Karpas-422 (cell line): Measurements from ENCODE around the gene UNC13C. TPM values are rescaled to one million over a fixed set of nuclear protein-coding genes. Genes with fewer than 3 reads are reported as not detected.

ENCODE experiments used
- DNase-seq: peaks from one replicate; pipeline ENCODE4 v3.0.0-alpha.2; 2015
- H2AFZ ChIP-seq: fragments of 200-600 bp; sonication (generic); 2 replicates; pipeline ENCODE4 v1.6.1; 2014; ENCODE audit warnings: antibody characterized with exemption, low read length, mixed read lengths
- H3K27ac ChIP-seq: fragments of 200-600 bp; sonication (generic); 2 replicates; pipeline ENCODE4 v1.5.1; 2014; ENCODE audit warnings: mild to moderate bottlenecking, low read length, moderate library complexity
- H3K27me3 ChIP-seq: fragments of 200-600 bp; sonication (generic); 2 replicates; pipeline ENCODE4 v1.6.1; 2014; ENCODE audit warnings: low read length, mixed read lengths
- H3K36me3 ChIP-seq: fragments of 200-600 bp; sonication (generic); 2 replicates; pipeline ENCODE4 v1.6.1; 2014; ENCODE audit warnings: low read length, mixed read lengths; ENCODE audit not compliant: insufficient read depth
- H3K4me1 ChIP-seq: fragments of 200-600 bp; sonication (generic); 2 replicates; pipeline ENCODE4 v1.6.1; 2014; ENCODE audit warnings: mild to moderate bottlenecking, low read length, mixed read lengths
- H3K4me2 ChIP-seq: fragments of 200-600 bp; sonication (generic); 2 replicates; pipeline ENCODE4 v1.6.1; 2014; ENCODE audit warnings: low read length, low read depth, mild to moderate bottlenecking; ENCODE audit not compliant: poor library complexity, severe bottlenecking
- H3K4me3 ChIP-seq: fragments of 200-600 bp; sonication (generic); 2 replicates; pipeline ENCODE4 v1.5.1; 2014; ENCODE audit warnings: mild to moderate bottlenecking, antibody characterized with exemption, low read length, mixed read lengths
- H3K79me2 ChIP-seq: fragments of 200-600 bp; sonication (generic); 2 replicates; pipeline ENCODE4 v1.6.1; 2014; ENCODE audit warnings: mild to moderate bottlenecking, low read length, mixed read lengths
- H3K9ac ChIP-seq: fragments of 200-600 bp; sonication (generic); 2 replicates; pipeline ENCODE4 v1.6.0; 2014; ENCODE audit warnings: low read length
- H3K9me2 ChIP-seq: fragments of 200-600 bp; sonication (generic), shearing (Covaris generic); replicated peaks from 2 replicates; pipeline ENCODE4 v1.6.0; 2014; ENCODE audit warnings: mild to moderate bottlenecking, low read length, moderate library complexity; ENCODE audit not compliant: insufficient read depth
- H3K9me3 ChIP-seq: fragments of 300-700, 200-600 bp; sonication (generic); 2 replicates; pipeline ENCODE4 v1.6.1; 2014; ENCODE audit warnings: low read length, mixed read lengths
- H4K20me1 ChIP-seq: fragments of 200-600 bp; sonication (generic); 2 replicates; pipeline ENCODE4 v1.6.1; 2014; ENCODE audit warnings: mild to moderate bottlenecking, antibody characterized with exemption, low read length, low read depth; ENCODE audit not compliant: insufficient read depth
- total RNA-seq: library from RNA; depleted of rRNA; stranded (reverse); fragments of >200 nt; shearing (Covaris generic); gene quantifications from 2 replicates; pipeline ENCODE4 v1.2.3, GENCODE V29; 2014; ENCODE audit warnings: low replicate concordance

UNC13C gene
- total RNA-seq, 1 experiment from 2014 or later = not detected

DNA sequence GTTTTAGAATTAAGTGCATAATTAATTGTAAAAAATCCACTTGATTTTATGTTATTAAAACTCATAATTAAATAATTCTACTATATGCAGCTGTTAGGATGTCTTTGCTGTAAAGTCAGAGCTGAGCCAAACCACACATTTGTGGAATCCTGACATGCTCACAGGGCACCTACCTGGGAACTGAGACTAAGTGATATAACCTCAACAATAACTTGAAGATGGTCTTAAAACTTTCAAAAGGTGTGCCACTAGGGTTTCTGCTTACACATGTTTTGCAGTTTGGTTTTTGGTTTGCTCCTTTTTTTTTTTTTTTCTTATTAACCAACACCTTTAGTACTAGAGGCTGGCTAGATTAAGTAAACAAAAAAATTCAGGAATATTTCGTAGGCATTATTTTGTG lies 549.8 kb downstream of the UNC13C start:
- no peak overlapping the region for H3K27ac ChIP-seq
- no peak overlapping the region for H3K4me3 ChIP-seq
- H3K9me2 ChIP-seq = no peaks in the 10 kb centered on the region
- no peaks in the 10 kb centered on the region for H3K36me3 ChIP-seq
- H3K9me3 ChIP-seq = peaks cover 10% of the 10 kb centered on the region
- no peak overlapping the region for H2AFZ ChIP-seq
- no peak for DNase-seq
- no peaks in the 10 kb centered on the region for H3K4me1 ChIP-seq
- H3K9ac ChIP-seq = no peak overlapping the region
- no peaks in the 10 kb centered on the region for H3K27me3 ChIP-seq
- no peak overlapping the region for H3K4me2 ChIP-seq
- H3K79me2 ChIP-seq = no peaks in the 10 kb centered on the region
- H4K20me1 ChIP-seq = no peaks in the 10 kb centered on the region

- no peaks in the 10 kb centered on the region for H3K4me1 ChIP-seq
- no peak for DNase-seq
- peaks cover 4% of the 10 kb centered on the region for H3K9me3 ChIP-seq
- H3K27ac ChIP-seq = no peak overlapping the region
- no peaks in the 10 kb centered on the region for H4K20me1 ChIP-seq
- no peaks in the 10 kb centered on the region for H3K36me3 ChIP-seq
- H3K27me3 ChIP-seq = no peaks in the 10 kb centered on the region
- H2AFZ ChIP-seq = no peak overlapping the region
- H3K4me2 ChIP-seq = no peak overlapping the region
- no peak overlapping the region for H3K4me3 ChIP-seq
- H3K9me2 ChIP-seq = no peaks in the 10 kb centered on the region
- H3K9ac ChIP-seq = no peak overlapping the region
- no peaks in the 10 kb centered on the region for H3K79me2 ChIP-seq
Observed at GRCh38 chr15:54540721-54541120, 562.5 kb downstream of the UNC13C start.

DNA sequence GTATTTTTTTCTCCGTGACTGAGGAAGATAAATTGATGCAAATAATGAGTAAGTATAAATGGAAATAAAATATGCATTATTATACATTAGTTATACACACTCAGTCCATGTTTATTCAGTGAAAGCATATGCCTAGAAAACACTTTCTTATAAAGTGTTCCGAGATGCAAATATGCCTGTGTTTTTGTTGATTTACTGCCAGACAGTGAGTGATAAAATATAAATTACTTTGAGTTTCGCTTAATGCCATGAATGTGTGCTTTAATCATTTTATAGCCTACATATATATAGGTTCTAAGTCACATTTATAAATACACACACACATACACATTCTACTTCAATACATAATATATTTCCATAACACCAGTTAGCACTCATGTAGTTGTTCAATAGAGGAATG lies 569.2 kb downstream of the UNC13C start:
- H2AFZ ChIP-seq = no peak overlapping the region
- no peak overlapping the region for H3K4me3 ChIP-seq
- H3K9me2 ChIP-seq = no peaks in the 10 kb centered on the region
- H3K9me3 ChIP-seq = no peaks in the 10 kb centered on the region
- H3K79me2 ChIP-seq = no peaks in the 10 kb centered on the region
- no peak overlapping the region for H3K27ac ChIP-seq
- no peaks in the 10 kb centered on the region for H4K20me1 ChIP-seq
- H3K4me2 ChIP-seq = no peak overlapping the region
- H3K27me3 ChIP-seq = no peaks in the 10 kb centered on the region
- DNase-seq = no peak
- H3K4me1 ChIP-seq = no peaks in the 10 kb centered on the region
- H3K36me3 ChIP-seq = no peaks in the 10 kb centered on the region
- no peak overlapping the region for H3K9ac ChIP-seq

- no peaks in the 10 kb centered on the region for H3K9me2 ChIP-seq
- no peak overlapping the region for H2AFZ ChIP-seq
- no peaks in the 10 kb centered on the region for H3K9me3 ChIP-seq
- no peak overlapping the region for H3K4me3 ChIP-seq
- no peak overlapping the region for H3K9ac ChIP-seq
- H4K20me1 ChIP-seq = no peaks in the 10 kb centered on the region
- no peak overlapping the region for H3K27ac ChIP-seq
- no peak for DNase-seq
- no peak overlapping the region for H3K4me2 ChIP-seq
- H3K79me2 ChIP-seq = no peaks in the 10 kb centered on the region
- no peaks in the 10 kb centered on the region for H3K4me1 ChIP-seq
- H3K36me3 ChIP-seq = no peaks in the 10 kb centered on the region
- H3K27me3 ChIP-seq = no peaks in the 10 kb centered on the region
Observed at GRCh38 chr15:54550954-54551353, 572.7 kb downstream of the UNC13C start.

DNA sequence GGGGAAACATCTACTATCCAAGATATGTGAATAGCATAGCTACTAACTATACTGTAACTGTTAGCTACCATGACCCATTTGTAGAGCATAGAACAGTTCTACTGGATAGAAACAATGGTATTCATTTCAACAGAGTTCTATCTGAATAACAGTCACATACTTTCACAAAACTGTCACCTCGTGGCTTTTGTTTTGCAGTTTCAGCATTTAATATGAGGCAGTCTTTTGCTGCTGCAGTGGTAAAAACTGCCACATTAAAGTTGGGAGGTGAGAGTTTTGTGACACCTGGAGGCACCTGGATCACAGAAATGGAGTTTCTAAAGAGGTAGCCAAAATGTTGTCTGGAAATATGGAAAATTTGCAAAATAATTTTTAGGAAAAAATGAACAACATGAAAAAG lies 578.0 kb downstream of the UNC13C start:
- DNase-seq = no peak
- no peak overlapping the region for H3K4me2 ChIP-seq
- no peak overlapping the region for H3K4me3 ChIP-seq
- H3K79me2 ChIP-seq = no peaks in the 10 kb centered on the region
- no peaks in the 10 kb centered on the region for H4K20me1 ChIP-seq
- H3K27me3 ChIP-seq = no peaks in the 10 kb centered on the region
- no peaks in the 10 kb centered on the region for H3K36me3 ChIP-seq
- H3K9ac ChIP-seq = no peak overlapping the region
- 0 out of 2 replicates have a peak, but pooled peaks cover 4% of the 10 kb centered on the region for H3K9me3 ChIP-seq
- no peaks in the 10 kb centered on the region for H3K9me2 ChIP-seq
- no peak overlapping the region for H3K27ac ChIP-seq
- no peak overlapping the region for H2AFZ ChIP-seq
- no peaks in the 10 kb centered on the region for H3K4me1 ChIP-seq

- no peak overlapping the region for H3K27ac ChIP-seq
- H3K27me3 ChIP-seq = no peaks in the 10 kb centered on the region
- no peak overlapping the region for H2AFZ ChIP-seq
- no peaks in the 10 kb centered on the region for H3K36me3 ChIP-seq
- H3K4me3 ChIP-seq = no peak overlapping the region
- no peak overlapping the region for H3K4me2 ChIP-seq
- DNase-seq = no peak
- H3K79me2 ChIP-seq = no peaks in the 10 kb centered on the region
- 0 out of 2 replicates have a peak, but pooled peaks cover 7% of the 10 kb centered on the region for H3K9me3 ChIP-seq
- no peaks in the 10 kb centered on the region for H3K4me1 ChIP-seq
- H3K9ac ChIP-seq = no peak overlapping the region
- no peaks in the 10 kb centered on the region for H3K9me2 ChIP-seq
- H4K20me1 ChIP-seq = no peaks in the 10 kb centered on the region
Observed at GRCh38 chr15:54559405-54560069, 581.3 kb downstream of the UNC13C start.

DNA sequence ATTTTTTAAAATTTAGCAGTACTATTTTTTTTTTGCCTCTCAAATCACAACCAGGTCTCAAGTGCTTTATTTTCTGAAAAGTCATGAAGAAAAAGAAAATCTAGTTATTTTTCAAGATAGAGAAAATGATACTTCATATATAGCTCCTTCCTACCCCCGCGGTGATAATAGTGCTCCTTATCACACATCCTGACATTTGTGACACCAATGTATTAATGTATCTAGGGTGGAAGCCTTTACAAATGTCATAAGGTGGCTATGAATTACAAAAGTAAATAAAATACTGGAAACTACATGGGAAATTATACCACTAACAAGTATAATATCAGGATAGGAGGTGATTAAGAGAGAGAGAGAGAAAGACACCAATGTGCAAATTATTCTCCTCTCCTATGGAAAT lies 582.2 kb downstream of the UNC13C start:
- H2AFZ ChIP-seq = no peak overlapping the region
- H3K36me3 ChIP-seq = no peaks in the 10 kb centered on the region
- DNase-seq = no peak
- no peaks in the 10 kb centered on the region for H3K4me1 ChIP-seq
- H3K4me2 ChIP-seq = no peak overlapping the region
- H3K9me3 ChIP-seq = 0 out of 2 replicates have a peak, but pooled peaks cover 7% of the 10 kb centered on the region
- H3K9ac ChIP-seq = no peak overlapping the region
- no peaks in the 10 kb centered on the region for H4K20me1 ChIP-seq
- H3K27me3 ChIP-seq = no peaks in the 10 kb centered on the region
- H3K79me2 ChIP-seq = no peaks in the 10 kb centered on the region
- H3K4me3 ChIP-seq = no peak overlapping the region
- H3K27ac ChIP-seq = no peak overlapping the region
- H3K9me2 ChIP-seq = no peaks in the 10 kb centered on the region

- H4K20me1 ChIP-seq = no peaks in the 10 kb centered on the region
- H2AFZ ChIP-seq = no peak overlapping the region
- no peaks in the 10 kb centered on the region for H3K9me2 ChIP-seq
- peaks cover 6% of the 10 kb centered on the region; the same call in 1 of the 2 replicates for H3K9me3 ChIP-seq
- H3K36me3 ChIP-seq = no peaks in the 10 kb centered on the region
- H3K4me3 ChIP-seq = no peak overlapping the region
- no peaks in the 10 kb centered on the region for H3K4me1 ChIP-seq
- DNase-seq = no peak
- no peaks in the 10 kb centered on the region for H3K27me3 ChIP-seq
- H3K79me2 ChIP-seq = no peaks in the 10 kb centered on the region
- H3K27ac ChIP-seq = no peak overlapping the region
- no peak overlapping the region for H3K9ac ChIP-seq
- H3K4me2 ChIP-seq = no peak overlapping the region
Observed at GRCh38 chr15:54564166-54564565, 585.9 kb downstream of the UNC13C start.
